GM12874 (cell line): ENCODE results near the gene DNAJC24.

ENCODE experiments used
- CTCF ChIP-seq: IDR thresholded peaks from 2 replicates; pipeline ENCODE4 v1.5.1; 2011; ENCODE audit warnings: low read depth, mild to moderate bottlenecking, control low read depth, low read length, moderate library complexity; ENCODE audit not compliant: insufficient read depth

The DNAJC24 gene

GRCh38 chr11:31369348-31370329, at the start of gene DNAJC24, which contains the start of gene DCDC1:
TSS of gene DNAJC24 (plus strand) at chr11:31369860. CDS start at chr11:31370749, 889 bp downstream.
TSS of gene DCDC1 (minus strand) at chr11:31369739. CDS start at chr11:31328280, 41,459 bp downstream.
- TF ChIP-seq CTCF, result no peak

GRCh38 chr11:31323145-31323544, 46.5 kb upstream of the DNAJC24 start:
- TF ChIP-seq CTCF, result no peak

- TF ChIP-seq CTCF, result no peak
Observed at GRCh38 chr11:31325160-31325559, 44.5 kb upstream of the DNAJC24 start.

GRCh38 chr11:31326470-31327148, 43.1 kb upstream of the DNAJC24 start:
- no peak for TF ChIP-seq CTCF

GRCh38 chr11:31327417-31327816, 42.2 kb upstream of the DNAJC24 start:
- TF ChIP-seq CTCF, result no peak

GRCh38 chr11:31328697-31329096, 41.0 kb upstream of the DNAJC24 start:
- no peak for TF ChIP-seq CTCF

GRCh38 chr11:31337806-31338205, 31.9 kb upstream of the DNAJC24 start:
- TF ChIP-seq CTCF, result no peak
